Retinal pigment epithelial cell (primary cell): ENCODE data around the gene MAP4.

Experiments
- DNase-seq: peaks from one replicate; pipeline ENCODE4 v3.0.0-alpha.2; 2010; ENCODE audit warnings: low read depth
- H3K4me3 ChIP-seq: 2 replicates; pipeline ENCODE4 v1.5.1; 2011; ENCODE audit warnings: mild to moderate bottlenecking, low read length, control low read depth, moderate library complexity
- TF ChIP-seq, protein P1 (sequence below): conservative IDR thresholded peaks from 2 replicates; pipeline ENCODE4 v1.5.1; 2011; ENCODE audit warnings: low read depth, low read length, control low read depth, inconsistent platforms

MAP4 gene

DNA sequence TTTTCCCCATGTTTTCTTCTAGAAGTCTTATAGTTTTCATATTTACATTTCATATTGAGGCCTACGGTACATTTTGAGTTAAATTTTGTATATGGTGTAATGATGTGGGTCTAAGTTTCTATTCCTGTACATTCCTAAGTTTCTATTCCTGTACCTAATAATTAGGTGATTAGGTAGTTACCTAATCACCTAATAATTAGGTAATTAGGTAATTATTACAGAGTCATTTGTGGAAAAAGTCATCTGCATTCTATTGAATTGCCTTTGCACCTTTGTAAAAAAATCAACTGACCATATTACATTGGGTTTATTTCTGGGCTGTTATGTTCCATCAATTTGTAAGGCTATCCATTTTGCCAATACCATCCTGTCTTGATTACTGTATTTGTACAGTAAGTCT is 37.1 kb downstream of the MAP4 start:
- H3K4me3 ChIP-seq, result no peak overlapping the region
- DNase-seq, result no peak
- TF ChIP-seq, protein P1, sequence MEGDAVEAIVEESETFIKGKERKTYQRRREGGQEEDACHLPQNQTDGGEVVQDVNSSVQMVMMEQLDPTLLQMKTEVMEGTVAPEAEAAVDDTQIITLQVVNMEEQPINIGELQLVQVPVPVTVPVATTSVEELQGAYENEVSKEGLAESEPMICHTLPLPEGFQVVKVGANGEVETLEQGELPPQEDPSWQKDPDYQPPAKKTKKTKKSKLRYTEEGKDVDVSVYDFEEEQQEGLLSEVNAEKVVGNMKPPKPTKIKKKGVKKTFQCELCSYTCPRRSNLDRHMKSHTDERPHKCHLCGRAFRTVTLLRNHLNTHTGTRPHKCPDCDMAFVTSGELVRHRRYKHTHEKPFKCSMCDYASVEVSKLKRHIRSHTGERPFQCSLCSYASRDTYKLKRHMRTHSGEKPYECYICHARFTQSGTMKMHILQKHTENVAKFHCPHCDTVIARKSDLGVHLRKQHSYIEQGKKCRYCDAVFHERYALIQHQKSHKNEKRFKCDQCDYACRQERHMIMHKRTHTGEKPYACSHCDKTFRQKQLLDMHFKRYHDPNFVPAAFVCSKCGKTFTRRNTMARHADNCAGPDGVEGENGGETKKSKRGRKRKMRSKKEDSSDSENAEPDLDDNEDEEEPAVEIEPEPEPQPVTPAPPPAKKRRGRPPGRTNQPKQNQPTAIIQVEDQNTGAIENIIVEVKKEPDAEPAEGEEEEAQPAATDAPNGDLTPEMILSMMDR, result no peak

DNA sequence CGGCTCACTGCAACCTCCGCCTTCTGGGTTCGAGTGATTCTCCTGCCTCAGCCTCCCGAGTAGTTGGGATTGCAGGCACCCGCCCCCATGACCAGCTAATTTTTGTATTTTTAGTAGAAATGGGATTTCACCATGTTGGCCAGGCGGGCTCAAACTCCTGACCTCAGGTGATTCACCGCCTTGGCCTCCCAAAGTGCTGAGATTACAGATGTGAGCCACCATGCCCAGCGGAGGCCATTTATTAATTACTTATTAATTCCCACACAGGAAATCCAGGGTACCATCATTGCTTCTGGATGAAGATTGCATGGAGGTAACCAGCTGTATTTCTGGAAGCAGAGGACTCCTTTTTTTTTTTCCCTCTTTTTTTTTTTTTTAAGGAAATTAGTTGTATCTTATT is 37.8 kb downstream of the MAP4 start:
- DNase-seq, result no peak
- TF ChIP-seq, protein P1, result no peak
- no peak overlapping the region for H3K4me3 ChIP-seq

- no peak overlapping the region for H3K4me3 ChIP-seq
- DNase-seq, result no peak
- TF ChIP-seq, protein P1, result no peak
Measured at GRCh38 chr3:47976135-47976732, 40.0 kb downstream of the MAP4 start.

- TF ChIP-seq, protein P1, result no peak
- no peak for DNase-seq
- H3K4me3 ChIP-seq, result no peak overlapping the region
Measured at GRCh38 chr3:47974974-47975470, 41.2 kb downstream of the MAP4 start.

DNA sequence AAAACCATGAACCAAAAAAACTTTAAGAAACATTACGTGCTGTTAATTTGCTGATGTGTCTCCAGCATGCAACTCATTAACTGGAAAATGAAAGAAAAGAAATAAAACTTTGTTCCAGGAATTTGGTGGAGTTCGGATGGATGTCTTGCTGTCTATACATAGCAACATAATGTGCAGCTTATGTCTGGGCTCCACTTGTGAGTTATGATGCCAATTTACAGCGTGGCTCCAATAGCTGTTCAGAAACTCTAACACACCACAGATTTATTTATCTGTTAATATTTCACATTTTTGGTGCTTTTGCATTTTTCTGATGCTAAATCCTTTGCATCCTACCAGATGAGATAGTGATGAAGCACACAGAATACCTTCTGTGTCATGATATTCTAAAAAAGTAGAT is 45.1 kb downstream of the MAP4 start:
- DNase-seq, result no peak
- TF ChIP-seq, protein P1, result no peak
- H3K4me3 ChIP-seq, result no peak overlapping the region

DNA sequence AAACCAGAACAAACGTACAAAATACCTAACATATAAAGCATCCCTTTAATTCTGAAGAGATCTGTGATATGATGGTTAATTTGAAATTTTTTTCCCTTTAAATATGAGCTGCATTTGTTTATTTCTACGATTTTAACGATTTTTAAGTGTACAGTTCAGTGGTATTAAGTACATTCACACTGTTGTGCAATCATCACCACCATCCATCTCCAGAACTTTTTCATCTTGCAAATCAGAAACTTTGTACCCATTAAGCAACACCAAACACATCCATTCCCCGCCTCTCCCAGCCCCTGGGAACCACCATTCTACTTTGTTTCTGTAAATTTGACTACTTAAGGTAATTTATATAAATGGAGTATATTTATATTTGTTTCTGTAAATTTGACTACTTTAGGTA is 51.5 kb downstream of the MAP4 start:
- no peak overlapping the region for H3K4me3 ChIP-seq
- DNase-seq, result no peak
- TF ChIP-seq, protein P1, result no peak

- TF ChIP-seq, protein P1, result no peak
- no peak for DNase-seq
- H3K4me3 ChIP-seq, result no peak overlapping the region
Measured at GRCh38 chr3:47961815-47962606, 54.2 kb downstream of the MAP4 start.
